ENCODE results near the gene POC1A. TPM values are rescaled to one million over a fixed set of nuclear protein-coding genes. Genes with fewer than 3 reads are reported as not detected.

POC1A gene
- total and polyA plus RNA-seq, 7 donors: 0.66 to 15.8 (median 1.7) TPM

DNA sequence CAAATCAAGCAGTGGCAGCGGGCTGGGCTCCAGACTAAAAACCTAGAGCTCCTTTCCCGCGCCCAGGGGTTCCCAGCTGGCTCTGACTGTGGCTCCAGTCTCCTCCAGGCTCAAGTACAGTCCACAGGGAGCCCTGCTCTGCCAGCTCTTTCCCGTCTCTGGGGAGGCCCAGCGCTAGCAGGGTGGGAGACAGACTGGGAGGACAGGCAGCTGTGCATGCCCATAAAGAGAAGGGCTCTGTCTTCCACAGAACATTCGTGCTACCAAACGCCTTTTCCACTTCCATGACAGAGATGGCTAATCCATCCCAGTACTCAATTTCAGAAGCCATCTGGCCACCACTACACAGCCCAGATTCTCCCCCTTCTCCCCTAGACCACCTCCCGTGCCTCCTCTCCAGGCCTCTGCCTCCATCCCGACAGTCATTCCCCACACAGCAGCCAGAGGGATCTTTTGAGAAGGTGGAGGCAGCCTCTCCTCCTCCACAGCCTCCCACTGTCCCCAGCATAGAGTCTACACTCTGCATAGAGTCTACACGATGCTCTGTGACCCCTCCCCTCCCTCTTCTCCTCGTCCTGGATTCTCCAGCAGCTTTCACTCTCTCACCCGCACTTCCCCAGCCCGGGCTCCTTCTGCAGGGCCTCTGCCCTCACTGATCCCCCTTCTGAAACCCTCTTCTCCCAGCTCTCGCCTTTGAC lies 91.0 kb downstream of the POC1A start:
- H3K27ac ChIP-seq: no peak overlapping the region
- TF ChIP-seq CTCF (IDR thresholded peaks at IDR 0.05) (no peak), POLR2AphosphoS5 (IDR thresholded peaks at IDR 0.05) (no peak), EP300 (IDR thresholded peaks at IDR 0.05) (no peak), POLR2A (IDR thresholded peaks at IDR 0.05) (no peak)
- WGBS, 2 donors: 84% methylated on average over 14 of the region's 14 CpGs

GRCh38 chr3:52062505-52062904 lies 91.7 kb downstream of the POC1A start:
- H3K36me3 ChIP-seq: no peaks in the 10 kb centered on the region
- WGBS, 2 donors: 64 to 71% methylated on average over 5 of the region's 5 CpGs
- no peaks in the 10 kb centered on the region for H3K9me3 ChIP-seq
- H3K4me3 ChIP-seq: no peak overlapping the region
- H3K27me3 ChIP-seq: no peaks in the 10 kb centered on the region
- H3K27ac ChIP-seq: no peak overlapping the region
- H3K4me1 ChIP-seq: peaks cover 0 to 14% (median 5%) of the 10 kb centered on the region in 4 donors
- intact Hi-C loops (cut with DNase I): no loop called here
- DNase-seq: no peak
- no peak for TF ChIP-seq POLR2AphosphoS5 (IDR thresholded peaks at IDR 0.05)
- no peak for TF ChIP-seq CTCF (IDR thresholded peaks at IDR 0.05)
- TF ChIP-seq EP300 (IDR thresholded peaks at IDR 0.05): no peak
- TF ChIP-seq POLR2A (IDR thresholded peaks at IDR 0.05): no peak

More for the DNA sequence above, 91.0 kb downstream of the POC1A start:
- no peaks in the 10 kb centered on the region for H3K36me3 ChIP-seq
- H3K4me1 ChIP-seq: peaks cover 0 to 9% (median 0%) of the 10 kb centered on the region in 4 donors
- H3K27me3 ChIP-seq: no peaks in the 10 kb centered on the region
- no peak for DNase-seq
- intact Hi-C loops (cut with DNase I): no loop called here
- H3K9me3 ChIP-seq: no peaks in the 10 kb centered on the region
- H3K4me3 ChIP-seq: no peak overlapping the region

DNA sequence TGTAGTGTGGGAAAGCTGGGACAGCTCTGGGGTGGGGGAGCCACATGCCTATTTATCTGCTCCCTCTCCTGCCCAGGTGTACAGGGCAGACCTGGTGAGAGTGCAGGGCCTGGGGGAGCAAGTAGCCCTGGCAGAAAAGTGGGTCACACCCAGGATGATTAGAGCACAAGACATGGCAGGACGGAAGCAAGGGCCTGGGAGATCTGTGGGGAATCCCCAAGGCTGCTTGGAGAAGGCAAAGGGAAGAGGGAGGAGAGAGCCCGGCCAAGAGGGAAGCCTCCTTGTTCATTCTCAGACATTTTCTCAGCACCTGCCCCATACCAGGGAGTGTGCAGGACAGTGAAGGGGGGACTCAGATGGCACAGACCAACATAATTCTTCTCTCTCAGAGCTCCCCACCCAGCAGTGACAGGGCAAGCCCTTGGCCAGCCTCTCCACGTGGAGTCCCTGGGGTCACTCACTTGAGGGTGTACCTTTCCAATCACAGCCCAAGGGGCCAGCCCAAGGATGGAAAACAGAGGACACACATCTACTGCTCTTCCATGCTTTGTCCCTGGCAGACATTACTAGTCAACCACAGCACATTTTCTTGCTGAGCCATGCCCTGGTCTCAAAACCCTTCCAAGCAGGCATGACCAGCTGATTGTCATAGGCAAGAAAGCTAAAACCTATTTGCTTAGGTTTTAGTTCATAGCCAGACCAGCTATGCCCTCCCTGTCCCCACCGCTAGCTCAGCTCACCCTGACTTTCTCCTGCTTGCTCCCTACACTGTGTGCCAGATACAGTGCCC lies 92.9 kb downstream of the POC1A start:
- intact Hi-C loops (cut with DNase I): no loop called here

GRCh38 chr3:52059781-52060180 lies 94.4 kb downstream of the POC1A start:
- Histone ChIP-seq H3K36me3 (no peaks in the 10 kb centered on the region), H3K4me3 (no peak overlapping the region), H3K4me1 (peaks cover 0 to 28% (median 15%) of the 10 kb centered on the region in 4 donors), H3K27ac (no peak overlapping the region), H3K9me3 (no peaks in the 10 kb centered on the region), H3K27me3 (no peaks in the 10 kb centered on the region)
- TF ChIP-seq POLR2A (IDR thresholded peaks at IDR 0.05): no peak
- TF ChIP-seq POLR2AphosphoS5 (IDR thresholded peaks at IDR 0.05): no peak
- TF ChIP-seq EP300 (IDR thresholded peaks at IDR 0.05): no peak
- TF ChIP-seq CTCF (IDR thresholded peaks at IDR 0.05): no peak
- intact Hi-C loops (cut with DNase I): loop anchor here (5.0 kb wide), 1 partner anchor 138 kb away; the partner anchor contains the start of gene ALAS1
- 92 to 94% methylated on average over 7 of the region's 7 CpGs for WGBS, 2 donors
- DNase-seq: no peak

More for the DNA sequence above, 92.9 kb downstream of the POC1A start:
- H3K36me3 ChIP-seq: no peaks in the 10 kb centered on the region
- WGBS, 2 donors: 76 to 81% methylated on average over 4 of the region's 4 CpGs
- H3K9me3 ChIP-seq: no peaks in the 10 kb centered on the region
- no peaks in the 10 kb centered on the region for H3K27me3 ChIP-seq
- peaks cover 0 to 16% (median 9%) of the 10 kb centered on the region in 4 donors for H3K4me1 ChIP-seq
- no peak overlapping the region for H3K4me3 ChIP-seq
- H3K27ac ChIP-seq: no peak overlapping the region
- no peak for DNase-seq
- TF ChIP-seq POLR2AphosphoS5 (IDR thresholded peaks at IDR 0.05) (no peak), POLR2A (IDR thresholded peaks at IDR 0.05) (no peak), EP300 (IDR thresholded peaks at IDR 0.05) (no peak), CTCF (IDR thresholded peaks at IDR 0.05) (no peak)
